IPS DF 19.7 (cell line): ENCODE data around the gene NUP98.
A peak's percentile ranks its signal among the peaks of the same experiment; 100 is the strongest.
"Not testable (repeated sequence)": the region's sequence is repeated elsewhere in the genome, so short reads cannot be mapped to it uniquely, and the experiment has no call there.

Source experiments
- DNase-seq: peaks from one replicate; pipeline ENCODE4 v3.0.0-alpha.2; 2013; ENCODE audit warnings: low read depth, low spot score

The NUP98 gene

GRCh38 chr11:3826721-3827120 is 29.4 kb upstream of the NUP98 start:
- no peak for DNase-seq

- no peak for DNase-seq
Measured at GRCh38 chr11:3825473-3826154, 28.3 kb upstream of the NUP98 start.

- peak; percentile 77 for DNase-seq
Measured at GRCh38 chr11:3824714-3825472, 27.5 kb upstream of the NUP98 start.

- DNase-seq = no peak
Measured at GRCh38 chr11:3823762-3824506, 26.6 kb upstream of the NUP98 start.

GRCh38 chr11:3823303-3823702 is 25.9 kb upstream of the NUP98 start:
- DNase-seq = no peak

- DNase-seq = no peak
Measured at GRCh38 chr11:3822312-3822711, 25.0 kb upstream of the NUP98 start.

GRCh38 chr11:3820971-3821370 is 23.6 kb upstream of the NUP98 start:
- no peak for DNase-seq

GRCh38 chr11:3817181-3817800 is 19.9 kb upstream of the NUP98 start:
- no peak for DNase-seq

GRCh38 chr11:3816673-3817072 is 19.3 kb upstream of the NUP98 start:
- no peak for DNase-seq

GRCh38 chr11:3815845-3816244 is 18.5 kb upstream of the NUP98 start:
- no peak for DNase-seq

GRCh38 chr11:3814832-3815231 is 17.5 kb upstream of the NUP98 start:
- not testable (repeated sequence) for DNase-seq

- DNase-seq = no peak
Measured at GRCh38 chr11:3810951-3811350, 13.6 kb upstream of the NUP98 start.

GRCh38 chr11:3810446-3810845 is 13.1 kb upstream of the NUP98 start:
- DNase-seq = no peak

- no peak for DNase-seq
Measured at GRCh38 chr11:3809624-3809928, 12.2 kb upstream of the NUP98 start.

- no peak for DNase-seq
Measured at GRCh38 chr11:3808861-3809623, 11.7 kb upstream of the NUP98 start.

GRCh38 chr11:3807909-3808860 is 10.8 kb upstream of the NUP98 start, which contains the start of gene PGAP2:
TSS of gene PGAP2 (plus strand) at chr11:3808560. CDS start at chr11:3811260, 2,700 bp downstream.
- no peak for DNase-seq

- DNase-seq = no peak
Measured at GRCh38 chr11:3803726-3804495, 6.6 kb upstream of the NUP98 start.

- DNase-seq = no peak
Measured at GRCh38 chr11:3802011-3802790, 4.8 kb upstream of the NUP98 start.

GRCh38 chr11:3799873-3800272 is 2.5 kb upstream of the NUP98 start:
- no peak for DNase-seq
